ENCODE measurements around the gene NEGR1.
A peak's percentile ranks its signal among the peaks of the same experiment; 100 is the strongest.

Gene NEGR1

GRCh38 chr1:72037745-72038343 lies 244.5 kb downstream of the NEGR1 start:
- Histone ChIP-seq H3K9ac (ENCODE audit: low read depth, low read length, poor library complexity, severe bottlenecking) (no peak overlapping the region), H3K27me3 (ENCODE audit: insufficient read depth, low read length, poor library complexity, severe bottlenecking) (no peaks in the 10 kb centered on the region), H4K20me1 (ENCODE audit: insufficient read depth, low read length, poor library complexity, severe bottlenecking) (no peaks in the 10 kb centered on the region), H3K4me1 (ENCODE audit: insufficient read depth, low read length, poor library complexity, severe bottlenecking) (peaks cover 3% of the 10 kb centered on the region), H3K9me2 (replicated peaks; ENCODE audit: low read depth, low read length) (no peaks in the 10 kb centered on the region), H3F3A (ENCODE audit: low read depth) (no peaks in the 10 kb centered on the region), H3K4me2 (ENCODE audit: low read depth, low read length, poor library complexity, severe bottlenecking) (no peak overlapping the region), H2AFZ (ENCODE audit: low read length) (no peak overlapping the region), H3K36me3 (ENCODE audit: insufficient read depth, low read length) (no peaks in the 10 kb centered on the region), H3K79me2 (ENCODE audit: insufficient read depth, low read length) (no peaks in the 10 kb centered on the region), H3K4me3 (ENCODE audit: low read length, poor library complexity, severe bottlenecking) (no peak overlapping the region), H3K9me3 (ENCODE audit: insufficient read depth, low read depth, low read length) (no peaks in the 10 kb centered on the region)
- TF ChIP-seq EZH2phosphoT487 (IDR thresholded peaks at IDR 0.05; ENCODE audit: borderline replicate concordance) (no peak), CTCF (conservative IDR thresholded peaks at IDR 0.05; ENCODE audit: low read length) (peak; percentile 88)

GRCh38 chr1:72034827-72035226 lies 247.5 kb downstream of the NEGR1 start:
- no peaks in the 10 kb centered on the region for H3F3A ChIP-seq (ENCODE audit: low read depth)
- H3K4me2 ChIP-seq (ENCODE audit: low read depth, low read length, poor library complexity, severe bottlenecking): no peak overlapping the region
- no peaks in the 10 kb centered on the region for H3K36me3 ChIP-seq (ENCODE audit: insufficient read depth, low read length)

GRCh38 chr1:72023063-72023930 lies 259.0 kb downstream of the NEGR1 start:
- H3K9ac ChIP-seq (ENCODE audit: low read depth, low read length, poor library complexity, severe bottlenecking): no peak overlapping the region
- no peaks in the 10 kb centered on the region for H3K9me2 ChIP-seq (replicated peaks; ENCODE audit: low read depth, low read length)
- no peak overlapping the region for H3K4me2 ChIP-seq (ENCODE audit: low read depth, low read length, poor library complexity, severe bottlenecking)
- no peaks in the 10 kb centered on the region for H3K4me1 ChIP-seq (ENCODE audit: insufficient read depth, low read length, poor library complexity, severe bottlenecking)
- no peak overlapping the region for H2AFZ ChIP-seq (ENCODE audit: low read length)
- no peak for TF ChIP-seq CTCF (conservative IDR thresholded peaks at IDR 0.05; ENCODE audit: low read length)
- TF ChIP-seq EZH2phosphoT487 (IDR thresholded peaks at IDR 0.05; ENCODE audit: borderline replicate concordance): no peak
- no peaks in the 10 kb centered on the region for H3F3A ChIP-seq (ENCODE audit: low read depth)
- H3K9me3 ChIP-seq (ENCODE audit: insufficient read depth, low read depth, low read length): no peaks in the 10 kb centered on the region
- no peaks in the 10 kb centered on the region for H3K27me3 ChIP-seq (ENCODE audit: insufficient read depth, low read length, poor library complexity, severe bottlenecking)
- H3K4me3 ChIP-seq (ENCODE audit: low read length, poor library complexity, severe bottlenecking): no peak overlapping the region
- no peaks in the 10 kb centered on the region for H3K79me2 ChIP-seq (ENCODE audit: insufficient read depth, low read length)
- no peaks in the 10 kb centered on the region for H4K20me1 ChIP-seq (ENCODE audit: insufficient read depth, low read length, poor library complexity, severe bottlenecking)
- H3K36me3 ChIP-seq (ENCODE audit: insufficient read depth, low read length): no peaks in the 10 kb centered on the region

More at GRCh38 chr1:72034827-72035226, 247.5 kb downstream of the NEGR1 start:
- Histone ChIP-seq H3K9me3 (ENCODE audit: insufficient read depth, low read depth, low read length) (no peaks in the 10 kb centered on the region), H3K4me1 (ENCODE audit: insufficient read depth, low read length, poor library complexity, severe bottlenecking) (no peaks in the 10 kb centered on the region), H3K9ac (ENCODE audit: low read depth, low read length, poor library complexity, severe bottlenecking) (no peak overlapping the region), H3K4me3 (ENCODE audit: low read length, poor library complexity, severe bottlenecking) (no peak overlapping the region), H3K27me3 (ENCODE audit: insufficient read depth, low read length, poor library complexity, severe bottlenecking) (no peaks in the 10 kb centered on the region), H2AFZ (ENCODE audit: low read length) (no peak overlapping the region), H3K9me2 (replicated peaks; ENCODE audit: low read depth, low read length) (no peaks in the 10 kb centered on the region), H3K79me2 (ENCODE audit: insufficient read depth, low read length) (no peaks in the 10 kb centered on the region), H4K20me1 (ENCODE audit: insufficient read depth, low read length, poor library complexity, severe bottlenecking) (no peaks in the 10 kb centered on the region)
- TF ChIP-seq EZH2phosphoT487 (IDR thresholded peaks at IDR 0.05; ENCODE audit: borderline replicate concordance): no peak
- no peak for TF ChIP-seq CTCF (conservative IDR thresholded peaks at IDR 0.05; ENCODE audit: low read length)

Data from Loucy (cell line).